Nephron (organoid): ENCODE results near the gene PMS1.

Experiments used
- H3K27ac Mint-ChIP-seq, 3 experiments: 2 replicates each; pipeline ENCODE4 v1.8.0; 2020; ENCODE audit warnings: mixed read lengths in 3 of 3, mild to moderate bottlenecking in 2 of 3, moderate library complexity in 1 of 3
- H3K27me3 Mint-ChIP-seq: 2 replicates; pipeline ENCODE4 v1.8.0; 2021; ENCODE audit warnings: low read depth, mild to moderate bottlenecking, moderate library complexity, mixed read lengths
- H3K36me3 Mint-ChIP-seq: 2 replicates; pipeline ENCODE4 v1.8.0; 2020; ENCODE audit warnings: low read depth, mixed read lengths
- H3K4me1 Mint-ChIP-seq: 2 replicates; pipeline ENCODE4 v1.8.0; 2020; ENCODE audit warnings: mixed read lengths
- H3K4me3 Mint-ChIP-seq, 3 experiments: 2 replicates each; pipeline ENCODE4 v1.8.0; 2020; ENCODE audit warnings: mild to moderate bottlenecking in 3 of 3, mixed read lengths in 3 of 3, moderate library complexity in 2 of 3
- H3K9me3 Mint-ChIP-seq: 2 replicates; pipeline ENCODE4 v1.8.0; 2020; ENCODE audit warnings: mixed read lengths
- CTCF ChIP-seq, 3 experiments: fragments of 200-600 bp; sonication (generic); IDR thresholded peaks; one replicate each; pipeline ENCODE4 v1.5.0; 2021; ENCODE audit warnings: antibody characterized with exemption in 3 of 3; ENCODE audit not compliant: unreplicated experiment in 3 of 3

PMS1 gene

GRCh38 chr2:189873696-189874095 lies 89.4 kb downstream of the PMS1 start:
- no peak for TF ChIP-seq CTCF (IDR thresholded peaks at IDR 0.05; ENCODE audit: unreplicated experiment in 3 of 3)
- Mint-ChIP-seq H3K27me3 (no peaks in the 10 kb centered on the region), H3K4me1 (no peaks in the 10 kb centered on the region), H3K36me3 (peaks cover 50% of the 10 kb centered on the region), H3K27ac (no peak overlapping the region), H3K9me3 (no peaks in the 10 kb centered on the region), H3K4me3 (no peak overlapping the region)

DNA sequence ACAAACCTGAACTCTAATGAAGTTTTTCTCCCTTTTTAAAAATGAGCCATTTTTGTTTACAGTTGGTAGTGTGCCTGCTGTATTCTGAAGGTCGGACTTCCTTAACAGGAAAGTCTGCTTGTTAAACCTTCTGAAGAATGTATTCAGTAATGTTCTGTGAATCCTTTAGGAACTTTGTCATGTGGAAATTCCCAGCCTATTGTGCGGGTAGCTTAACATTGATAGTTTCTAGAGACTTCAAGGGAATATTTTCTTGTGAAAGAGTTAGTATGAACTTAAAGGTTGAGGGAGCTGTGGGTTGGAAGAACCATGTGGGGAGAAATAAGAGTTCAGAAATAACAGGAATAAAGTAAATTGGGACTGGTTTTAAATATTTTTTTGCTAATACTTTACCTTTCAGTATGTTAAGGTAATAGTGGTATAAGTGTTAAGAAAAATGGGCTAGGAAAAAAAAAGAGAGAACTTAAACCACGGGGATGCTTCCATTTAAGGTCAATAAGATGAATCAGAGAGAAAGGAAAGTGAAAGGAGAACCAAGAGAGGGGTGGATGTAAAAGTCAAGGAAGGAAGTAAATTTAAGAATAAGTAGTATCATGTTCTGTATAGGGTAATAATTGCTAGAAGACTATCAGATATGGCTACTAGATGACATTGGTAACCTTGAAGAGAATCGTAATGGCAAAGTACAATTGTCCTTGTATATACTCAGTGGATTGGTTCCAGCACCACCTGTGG lies 90.5 kb downstream of the PMS1 start:
- Mint-ChIP-seq H3K9me3 (no peaks in the 10 kb centered on the region), H3K36me3 (peaks cover 50% of the 10 kb centered on the region), H3K27me3 (no peaks in the 10 kb centered on the region), H3K27ac (no peak overlapping the region), H3K4me3 (no peak overlapping the region), H3K4me1 (no peaks in the 10 kb centered on the region)
- TF ChIP-seq CTCF (IDR thresholded peaks at IDR 0.05; ENCODE audit: unreplicated experiment in 3 of 3): no peak

DNA sequence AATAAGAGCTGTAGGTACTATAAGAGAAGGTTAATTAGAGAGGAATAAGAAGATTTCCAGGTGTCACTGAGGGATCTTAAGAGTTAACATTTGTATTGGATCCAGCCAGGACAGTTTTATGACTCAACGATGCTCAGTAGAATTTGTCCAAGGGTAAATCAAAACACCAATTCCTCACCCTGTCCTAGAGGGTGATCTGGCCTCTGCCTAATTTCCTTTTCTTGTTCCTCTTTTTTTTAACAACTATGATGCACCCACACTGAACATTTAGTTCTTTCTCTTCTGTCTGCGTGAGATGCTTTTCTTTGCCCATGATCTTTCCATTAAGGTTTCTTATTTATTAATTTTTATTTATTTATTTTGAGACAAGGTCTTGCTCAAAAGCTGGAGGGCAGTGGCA lies 92.0 kb downstream of the PMS1 start:
- Mint-ChIP-seq H3K4me3 (no peak overlapping the region), H3K4me1 (peaks cover 9% of the 10 kb centered on the region), H3K27ac (no peak overlapping the region), H3K36me3 (peaks cover 46% of the 10 kb centered on the region), H3K9me3 (no peaks in the 10 kb centered on the region), H3K27me3 (no peaks in the 10 kb centered on the region)
- no peak for TF ChIP-seq CTCF (IDR thresholded peaks at IDR 0.05; ENCODE audit: unreplicated experiment in 3 of 3)

DNA sequence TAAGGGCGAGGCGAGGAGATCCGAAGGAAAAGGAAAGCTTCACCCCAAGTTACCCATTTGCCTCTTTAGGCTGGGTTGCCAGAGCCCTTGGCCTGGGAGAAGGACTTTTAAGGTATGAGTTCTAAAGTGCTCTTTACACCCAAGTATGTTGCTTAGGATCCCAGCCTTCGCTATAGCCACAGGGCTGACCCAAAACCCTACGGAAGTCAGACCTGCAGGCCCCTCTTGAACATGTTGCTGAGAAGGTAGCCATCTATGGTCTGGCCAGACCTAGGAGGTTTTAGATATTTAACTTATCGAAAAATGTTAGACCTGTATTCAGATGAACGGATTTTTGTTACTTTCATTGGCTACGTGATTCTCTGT lies 95.4 kb downstream of the PMS1 start:
- Mint-ChIP-seq H3K9me3 (no peaks in the 10 kb centered on the region), H3K27me3 (no peaks in the 10 kb centered on the region), H3K4me1 (peaks cover 10% of the 10 kb centered on the region), H3K4me3 (no peak overlapping the region), H3K36me3 (peaks cover 32% of the 10 kb centered on the region), H3K27ac (no peak overlapping the region)
- TF ChIP-seq CTCF (IDR thresholded peaks at IDR 0.05; ENCODE audit: unreplicated experiment in 3 of 3): no peak

- H3K36me3 Mint-ChIP-seq: peaks cover 25% of the 10 kb centered on the region
- H3K27me3 Mint-ChIP-seq: no peaks in the 10 kb centered on the region
These were observed 96.2 kb downstream of the PMS1 start for GRCh38 chr2:189880429-189880828.

More at GRCh38 chr2:189880429-189880828, 96.2 kb downstream of the PMS1 start:
- no peak overlapping the region for H3K4me3 Mint-ChIP-seq
- peak overlapping the region in 1 of 3 experiments; percentile 3 for H3K27ac Mint-ChIP-seq
- H3K4me1 Mint-ChIP-seq: peaks cover 10% of the 10 kb centered on the region
- TF ChIP-seq CTCF (IDR thresholded peaks at IDR 0.05; ENCODE audit: unreplicated experiment in 3 of 3): no peak
- H3K9me3 Mint-ChIP-seq: no peaks in the 10 kb centered on the region
